HG02870 (cell line): ENCODE results near the gene CHSY3.
A peak's percentile ranks its signal among the peaks of the same experiment; 100 is the strongest.
"Not testable (repeated sequence)": the region's sequence is repeated elsewhere in the genome, so short reads cannot be mapped to it uniquely, and the experiment has no call there.

Experiments used
- ATAC-seq: cut with Tn5 transposase; IDR thresholded peaks from one replicate; pipeline ENCODE4 v1.9.1; 2021; ENCODE audit warnings: mild to moderate bottlenecking, moderate library complexity; ENCODE audit not compliant: unreplicated experiment

Gene CHSY3

DNA sequence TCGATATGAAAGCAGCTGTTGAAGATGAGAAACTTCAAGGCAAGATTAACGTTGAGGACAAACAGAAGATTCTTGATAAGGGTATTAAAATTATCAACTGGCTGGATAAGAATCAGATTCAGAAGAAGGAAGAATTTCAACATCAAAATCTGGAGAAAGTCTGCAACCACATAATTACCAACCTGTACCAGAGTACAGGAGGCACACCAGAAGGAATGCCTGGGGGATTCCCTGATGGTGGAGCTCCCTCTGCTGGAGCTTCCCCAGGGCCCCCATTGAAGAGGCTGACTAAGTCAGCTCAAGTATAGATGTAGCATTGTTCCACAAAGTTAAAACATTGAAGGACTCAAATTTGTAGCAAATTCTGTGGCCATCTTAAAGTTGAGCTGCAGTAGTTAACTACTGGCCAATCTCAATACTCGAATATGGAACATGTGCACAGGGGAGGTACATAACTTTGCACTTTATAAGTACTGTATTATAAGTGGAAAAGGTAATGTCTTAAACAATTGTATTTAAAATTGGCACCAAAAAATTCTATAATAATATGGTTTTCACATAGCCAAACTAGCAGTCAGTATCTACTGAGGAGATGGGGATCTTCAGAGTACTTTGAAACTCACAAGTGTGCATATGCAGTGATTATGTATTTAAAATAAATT lies 237.5 kb downstream of the CHSY3 start:
- peak; percentile 72 for ATAC-seq

DNA sequence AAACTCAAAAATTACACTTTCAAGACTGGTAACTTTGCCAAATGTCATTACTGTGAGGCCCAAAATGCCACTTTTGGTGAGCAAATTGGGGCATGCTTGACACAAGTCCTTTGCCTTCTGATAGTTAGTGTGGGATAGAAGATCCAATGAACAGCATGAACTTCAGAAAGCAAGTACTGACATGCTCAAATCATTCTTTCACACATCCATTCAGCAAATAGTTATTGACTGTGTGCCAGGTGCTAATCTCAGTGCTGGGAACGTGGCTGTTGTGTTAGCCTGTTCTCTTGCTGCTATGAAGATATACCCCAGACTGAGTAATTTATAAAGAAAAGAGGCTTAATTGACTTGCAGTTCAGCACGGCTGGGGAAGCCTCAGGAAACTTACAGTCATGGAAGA lies 247.0 kb downstream of the CHSY3 start:
- ATAC-seq: no peak

DNA sequence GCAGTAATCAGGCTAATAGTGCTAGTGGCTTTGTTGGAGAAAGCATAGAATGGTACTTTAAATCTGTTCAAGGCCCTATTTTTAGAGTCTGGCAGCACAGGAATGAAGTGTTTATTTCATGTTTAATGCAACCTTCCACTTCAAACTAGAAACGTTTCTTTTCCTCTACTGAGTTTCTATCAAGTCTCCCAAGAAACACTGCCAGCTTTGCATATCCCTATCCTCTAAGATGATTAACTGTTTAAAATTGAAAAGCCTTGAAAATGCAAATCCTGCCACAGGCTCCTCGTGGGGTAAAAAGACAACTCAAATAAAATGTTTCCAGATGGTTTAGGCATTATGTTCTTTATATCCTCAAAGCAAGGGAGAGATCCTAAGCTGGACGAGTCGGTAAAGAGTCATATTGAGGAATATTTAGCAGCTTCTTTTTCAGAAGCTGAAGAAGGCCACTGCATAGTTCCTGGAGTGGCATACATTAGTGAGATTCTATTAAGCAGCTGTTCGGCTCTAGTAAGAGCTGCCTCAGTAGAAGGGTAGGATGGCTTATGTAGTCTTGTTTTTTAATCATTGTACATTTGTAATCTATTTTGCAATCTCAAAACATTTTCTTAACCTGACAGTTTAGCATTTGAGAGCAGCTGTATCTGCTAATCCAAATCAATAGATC lies 251.2 kb downstream of the CHSY3 start:
- no peak for ATAC-seq

DNA sequence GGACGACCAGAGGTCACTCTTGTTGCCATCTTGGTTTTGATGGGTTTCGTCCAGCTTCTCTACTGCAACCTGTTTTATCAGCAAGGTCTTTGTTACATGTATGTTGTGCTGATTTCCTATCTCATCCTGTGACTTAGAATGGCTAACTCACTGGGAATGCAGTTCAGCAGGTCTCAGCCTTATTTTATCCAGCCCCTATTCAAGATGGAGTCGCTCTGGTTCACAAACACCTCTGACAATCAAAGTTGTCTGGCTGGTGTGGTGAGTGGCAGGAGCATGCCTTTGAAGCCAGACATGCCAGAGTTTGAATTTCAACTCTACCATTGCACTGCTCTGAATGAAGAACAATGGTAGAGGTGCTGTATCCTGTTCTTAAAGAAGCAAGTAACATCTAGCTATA lies 253.8 kb downstream of the CHSY3 start:
- no peak for ATAC-seq

DNA sequence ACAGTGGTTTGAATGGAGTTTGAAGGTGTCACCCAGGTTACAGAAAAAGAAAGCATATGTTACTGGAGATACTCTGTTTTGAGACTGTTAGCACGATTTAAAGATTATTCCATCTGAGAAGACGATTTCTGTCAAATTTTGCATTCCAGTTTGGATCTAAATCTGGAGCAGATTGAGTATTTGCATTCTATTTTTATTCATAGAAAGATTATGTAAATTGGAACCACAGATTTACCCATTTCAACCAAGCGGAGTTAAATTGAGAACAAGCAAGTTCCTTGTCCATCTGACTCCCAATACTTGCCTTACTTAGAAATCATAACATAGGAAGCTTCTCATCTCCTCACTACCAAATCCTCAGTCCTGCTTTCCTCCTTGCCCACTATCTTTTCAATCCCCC lies 255.7 kb downstream of the CHSY3 start:
- no peak for ATAC-seq

DNA sequence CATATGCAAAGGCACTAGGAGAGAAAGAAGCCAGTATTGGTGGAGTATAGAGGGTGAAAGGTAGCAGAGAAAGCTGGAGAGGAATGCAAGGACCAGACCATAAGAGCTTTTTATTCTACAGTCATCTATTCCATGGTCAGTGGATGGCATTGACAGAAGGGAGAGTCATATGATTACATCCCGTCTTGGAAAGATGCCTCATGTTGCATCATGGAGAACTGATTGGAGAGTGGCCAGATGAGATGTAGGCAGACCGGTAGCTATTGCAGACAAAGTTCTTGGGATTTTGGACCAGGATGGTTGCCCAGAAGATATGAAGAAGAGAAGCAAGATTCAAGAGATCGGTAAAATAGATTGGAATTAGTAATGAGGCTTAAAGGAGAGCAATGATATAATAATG lies 260.7 kb downstream of the CHSY3 start:
- no peak for ATAC-seq

DNA sequence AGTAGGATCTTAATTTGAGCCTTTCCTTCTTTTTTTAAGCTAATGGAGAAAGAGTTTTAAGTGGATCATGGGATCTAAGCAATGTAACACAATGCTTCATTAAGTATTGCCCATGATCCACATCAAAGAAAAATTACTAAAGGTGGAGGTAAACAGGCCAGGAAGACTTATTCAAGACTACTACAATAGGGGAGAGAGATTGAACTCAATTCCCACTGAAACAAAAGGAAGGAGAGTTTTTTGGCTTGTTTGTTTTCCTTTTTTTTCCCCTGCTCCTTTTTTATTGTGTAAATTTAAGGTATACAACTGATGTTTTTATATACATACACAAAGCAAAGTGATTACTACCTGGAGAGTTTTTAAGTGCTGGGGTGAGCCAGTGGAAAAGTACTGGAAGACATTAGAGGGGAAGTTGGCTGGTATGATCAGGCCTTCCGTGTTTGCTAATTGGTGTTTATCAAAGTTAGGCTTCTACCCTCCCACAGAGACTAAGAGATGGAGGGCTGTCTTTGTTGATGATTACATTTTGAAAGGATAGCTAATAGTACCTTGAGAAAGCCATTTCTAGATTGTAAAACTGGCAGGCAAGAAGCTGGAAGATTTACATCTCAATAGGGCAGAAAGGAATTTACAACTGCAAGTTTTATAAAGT lies 262.7 kb downstream of the CHSY3 start:
- no peak for ATAC-seq

DNA sequence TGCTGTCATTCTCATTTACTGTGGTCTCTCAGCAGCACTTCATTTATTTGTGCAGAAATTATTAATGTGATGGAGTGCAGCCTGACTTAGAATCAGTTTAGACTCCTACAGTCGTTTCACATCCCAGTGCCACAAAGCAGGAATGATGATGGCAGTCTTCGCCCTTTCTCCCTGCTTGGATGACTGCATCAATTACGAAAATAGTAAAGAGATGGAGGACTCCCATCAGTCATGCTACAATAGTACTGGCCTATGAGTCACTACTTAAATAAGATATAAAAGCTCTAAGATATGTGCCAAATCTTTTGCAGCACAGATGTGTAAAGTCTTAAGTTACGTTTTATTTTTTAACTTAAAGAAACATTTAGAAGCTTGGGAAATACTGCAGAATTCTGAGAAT lies 263.9 kb downstream of the CHSY3 start:
- ATAC-seq: no peak

DNA sequence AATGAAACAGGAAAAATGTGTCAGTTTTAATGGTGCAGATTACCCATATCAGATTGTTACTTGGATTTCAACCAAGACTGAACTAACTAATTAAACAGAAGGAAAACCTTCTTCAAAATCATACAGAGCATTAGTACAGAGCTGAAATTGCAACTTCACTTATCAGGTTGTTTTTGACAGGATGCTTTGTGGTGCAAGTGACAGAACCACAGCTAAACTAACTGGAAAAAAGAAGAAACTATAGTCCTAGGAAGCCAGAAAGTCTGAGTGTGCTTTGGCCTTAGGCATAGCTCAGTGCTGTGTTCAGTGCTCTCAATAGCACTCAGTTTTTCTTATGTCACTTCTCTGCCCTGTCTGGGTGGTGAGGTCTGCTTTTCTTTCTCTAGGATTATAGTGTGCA lies 267.4 kb downstream of the CHSY3 start:
- no peak for ATAC-seq

DNA sequence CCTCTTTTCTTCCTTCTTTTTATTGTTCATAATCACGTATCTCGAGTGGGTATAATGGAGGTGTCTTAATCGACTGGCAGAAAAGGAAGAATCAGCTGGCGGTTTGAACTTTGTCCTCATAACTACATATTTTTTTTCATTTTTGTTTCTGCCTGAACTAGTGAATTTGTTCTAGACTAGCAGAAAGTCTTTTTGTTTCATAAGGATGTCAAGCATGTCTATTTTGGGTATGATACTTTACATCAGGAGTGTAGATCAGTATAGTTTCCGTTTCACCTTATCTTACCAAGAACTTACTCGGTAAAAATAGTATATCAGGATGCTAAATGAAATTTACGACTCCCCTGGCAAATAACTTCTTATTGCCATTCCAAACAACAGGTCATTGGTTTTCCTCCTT lies 278.9 kb downstream of the CHSY3 start:
- no peak for ATAC-seq

DNA sequence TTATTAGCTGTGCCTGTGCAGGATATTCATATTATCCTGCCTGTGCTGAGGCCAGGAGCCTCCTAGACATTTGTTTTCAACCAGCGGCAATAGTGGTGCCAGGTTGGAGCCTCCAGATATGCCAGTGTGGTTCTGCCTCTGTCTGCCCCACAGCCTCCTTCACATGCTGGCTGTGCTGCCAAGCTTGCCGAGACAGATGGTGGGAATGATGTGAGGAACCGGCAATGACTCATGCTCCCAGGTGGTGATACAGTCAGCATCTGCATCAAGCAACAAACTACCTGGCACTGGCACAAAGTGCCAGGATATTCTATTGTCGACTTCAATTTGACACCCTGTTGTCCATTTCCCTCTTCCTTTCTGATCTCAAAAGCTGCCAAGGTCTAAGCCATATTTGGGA lies 285.7 kb downstream of the CHSY3 start:
- no peak for ATAC-seq

DNA sequence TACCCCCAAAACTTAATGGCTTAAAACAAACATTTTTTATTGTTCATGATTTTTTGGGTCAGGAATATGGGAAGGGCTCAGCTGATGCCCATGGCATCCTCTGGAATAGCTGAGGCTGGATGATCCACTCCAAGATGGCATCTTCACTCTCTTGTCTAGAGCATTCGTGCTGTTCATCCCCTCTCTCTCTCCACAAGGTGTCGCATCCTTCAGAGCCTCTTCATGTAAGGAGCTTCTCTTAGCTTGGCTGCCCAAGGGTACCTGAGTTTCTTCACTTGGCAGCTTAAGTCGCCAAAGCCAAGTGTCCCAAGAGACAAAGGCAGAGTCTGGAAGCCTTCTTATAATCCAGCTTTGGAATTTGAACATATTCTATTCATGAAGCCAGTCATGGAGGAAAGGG lies 294.7 kb downstream of the CHSY3 start:
- no peak for ATAC-seq

DNA sequence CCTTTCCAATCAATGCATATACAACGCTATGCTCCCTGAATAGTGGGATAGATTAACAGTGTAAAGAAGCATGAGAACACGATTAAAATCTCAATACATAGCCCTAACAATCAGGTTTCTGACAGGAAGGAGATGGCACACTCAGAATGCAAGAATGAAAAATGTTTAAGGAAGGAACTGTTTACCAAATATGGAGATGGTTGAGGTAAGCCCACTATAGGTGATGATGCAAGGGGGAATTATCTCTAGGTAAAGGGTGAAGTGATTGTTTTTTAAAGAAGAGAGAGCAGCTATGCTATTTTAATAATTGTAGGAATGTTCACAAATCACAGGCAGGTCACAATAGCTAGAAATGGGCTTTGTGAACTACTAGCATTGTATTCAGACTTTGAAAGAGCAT lies 302.4 kb downstream of the CHSY3 start:
- no peak for ATAC-seq

DNA sequence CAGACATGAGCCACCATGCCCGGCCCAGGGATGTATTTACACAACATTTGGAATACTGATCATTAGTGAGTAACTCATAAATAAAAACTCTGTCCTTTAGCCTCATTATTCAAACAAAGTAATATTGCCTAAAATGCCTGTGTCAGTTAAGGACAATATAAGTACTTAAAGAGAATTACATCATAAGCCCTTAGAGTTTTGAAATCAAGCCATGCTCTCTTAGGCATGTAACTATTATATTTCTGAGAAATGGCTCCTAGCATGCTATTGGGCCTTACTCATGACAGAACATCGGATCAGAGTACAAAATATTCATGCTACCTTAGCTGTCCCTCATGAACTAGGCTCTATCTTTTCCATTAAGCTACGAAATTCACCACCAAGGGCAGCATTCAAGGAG lies 309.3 kb downstream of the CHSY3 start:
- ATAC-seq: no peak

DNA sequence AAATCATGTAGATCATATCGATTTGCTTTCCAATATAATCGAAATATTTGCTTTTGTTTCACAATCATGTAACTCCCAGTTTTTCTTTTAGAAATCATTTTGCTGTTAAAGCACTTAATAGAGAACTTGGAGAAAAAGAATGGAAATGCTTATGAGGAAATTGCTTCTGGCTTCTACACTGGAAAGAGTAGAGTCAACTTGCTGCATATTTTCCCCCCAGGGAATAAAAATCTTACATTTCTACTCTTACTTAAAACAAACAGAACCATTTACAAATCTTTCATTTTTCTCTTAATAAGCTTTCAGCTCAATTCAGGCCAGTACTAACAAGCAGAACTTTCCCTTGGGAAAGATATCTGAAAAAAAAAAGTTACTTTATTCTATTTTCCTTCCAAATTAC lies 312.0 kb downstream of the CHSY3 start:
- ATAC-seq: no peak

DNA sequence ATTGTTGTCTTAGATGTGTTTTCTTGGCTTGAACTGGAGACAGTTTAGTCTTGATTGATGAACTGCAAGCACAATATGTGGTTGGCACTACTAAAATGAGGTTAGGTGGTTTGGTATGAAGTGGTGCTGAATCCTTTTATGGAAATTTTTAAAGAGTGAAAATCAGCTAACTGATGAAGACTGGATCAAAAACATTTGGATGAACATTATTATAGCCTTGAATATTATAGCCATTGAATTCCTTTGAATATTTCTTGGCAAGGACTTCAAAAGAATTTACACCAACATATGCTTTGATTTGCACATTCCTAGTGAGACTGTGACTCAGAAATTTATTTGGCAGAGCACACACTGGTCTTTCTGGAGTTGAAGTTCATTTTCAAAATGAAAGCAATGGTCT lies 318.3 kb downstream of the CHSY3 start:
- no peak for ATAC-seq

DNA sequence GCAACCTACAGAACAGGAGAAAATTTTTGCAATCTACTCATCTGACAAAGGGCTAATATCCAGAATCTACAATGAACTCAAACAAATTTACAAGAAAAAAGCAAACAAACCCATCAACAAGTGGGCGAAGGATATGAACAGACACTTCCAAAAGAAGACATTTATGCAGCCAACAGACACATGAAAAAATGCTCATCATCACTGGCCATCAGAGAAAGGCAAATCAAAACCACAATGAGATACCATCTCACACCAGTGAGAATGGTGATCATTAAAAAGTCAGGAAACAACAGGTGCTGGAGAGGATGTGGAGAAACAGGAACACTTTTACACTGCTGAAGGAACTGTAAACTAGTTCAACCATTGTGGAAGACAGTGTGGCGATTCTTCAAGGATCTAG lies 322.3 kb downstream of the CHSY3 start:
- not testable (repeated sequence) for ATAC-seq

DNA sequence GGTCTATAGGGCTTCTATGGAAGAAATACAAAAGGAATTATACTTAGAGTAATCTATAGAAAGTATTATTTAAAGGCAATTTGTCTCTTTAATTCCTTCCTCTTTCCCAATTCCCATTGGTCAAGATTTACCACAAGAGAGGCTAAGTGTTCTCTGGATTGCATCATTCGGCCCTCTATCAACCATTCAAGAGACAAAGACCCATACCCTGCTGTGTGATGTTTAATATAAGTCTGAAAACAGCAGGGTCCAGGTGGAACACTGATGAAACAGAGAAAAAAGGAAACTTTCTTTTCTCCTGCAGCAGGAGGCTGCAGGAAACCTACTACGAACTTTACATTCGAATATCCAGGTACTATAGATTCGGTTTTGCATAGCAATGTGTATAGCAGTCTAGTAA lies 323.4 kb downstream of the CHSY3 start:
- ATAC-seq: no peak

DNA sequence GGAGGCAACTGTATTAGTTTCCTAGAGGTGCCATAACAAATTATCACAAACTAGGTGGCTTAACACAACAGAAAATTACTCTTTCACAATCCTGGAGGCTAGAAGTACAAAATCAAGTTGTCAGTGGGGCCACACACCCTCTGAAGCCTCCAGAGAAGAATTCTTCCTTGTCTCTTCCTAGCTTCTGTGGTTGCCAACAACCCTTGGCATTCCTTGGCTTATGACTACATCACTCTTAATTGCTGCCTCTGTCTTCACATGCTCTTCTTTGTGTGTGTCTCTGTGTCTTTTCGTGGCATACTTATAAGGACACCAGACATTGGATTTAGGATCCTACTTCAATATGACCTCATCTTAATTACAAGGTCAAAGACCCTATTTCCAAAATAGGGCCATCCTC lies 327.5 kb downstream of the CHSY3 start:
- ATAC-seq: no peak

DNA sequence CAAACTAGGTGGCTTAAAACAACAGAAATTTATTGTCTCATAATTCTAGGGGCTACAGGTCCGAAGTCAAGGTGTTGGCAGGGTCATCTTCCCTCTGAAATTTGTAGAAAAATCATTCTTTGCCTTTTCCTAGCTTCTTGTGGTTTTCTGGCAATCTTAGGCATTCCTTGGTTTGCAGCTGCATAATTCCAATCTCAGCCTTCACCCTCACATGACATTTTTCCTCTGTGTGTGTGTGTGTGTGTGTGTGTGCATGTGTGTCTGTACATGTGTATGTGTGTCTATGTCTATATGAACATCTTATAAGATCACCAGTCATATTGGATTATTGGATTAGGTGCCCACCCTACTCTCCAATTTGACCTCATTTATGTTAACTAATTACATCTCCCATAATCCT lies 330.6 kb downstream of the CHSY3 start:
- no peak for ATAC-seq
